H1 (cell line): ENCODE results near the gene MFNG.

Experiments used
- CREB1 ChIP-seq: IDR thresholded peaks from 2 replicates; pipeline ENCODE4 v1.6.1; 2012; ENCODE audit warnings: inconsistent platforms
- RAD21 ChIP-seq, 2 experiments: IDR thresholded peaks in 1 of 2; conservative IDR thresholded peaks in 1 of 2; 2 replicates each; pipeline ENCODE4 v1.6.1; 2011; ENCODE audit warnings: low read depth in 2 of 2, low read length in 2 of 2, improper control_type of control experiment in 1 of 2, inconsistent platforms in 1 of 2, mild to moderate bottlenecking in 1 of 2, moderate library complexity in 1 of 2
- SUZ12 ChIP-seq: fragments of 200-600 bp; sonication (generic); IDR thresholded peaks from 2 replicates; pipeline ENCODE4 v1.6.1; 2012; ENCODE audit warnings: mild to moderate bottlenecking, inconsistent platforms, low read length, moderate library complexity, mixed read lengths
- TF ChIP-seq, protein P1 (sequence below): IDR thresholded peaks from 2 replicates; pipeline ENCODE4 v1.6.1; 2012; ENCODE audit warnings: inconsistent platforms
- TF ChIP-seq, protein P2 (sequence below), 3 experiments: IDR thresholded peaks; 1 replicate in 2 of 3; 2 replicates in 1 of 3; pipeline versions ENCODE4 v1.5.1 to v1.6.1; 2011; ENCODE audit warnings: low read length in 3 of 3, mild to moderate bottlenecking in 3 of 3, inconsistent platforms in 2 of 3, low read depth in 1 of 3, moderate library complexity in 1 of 3; ENCODE audit not compliant: insufficient read depth in 1 of 3; ENCODE audit errors: control extremely low read depth in 1 of 3

DNA sequence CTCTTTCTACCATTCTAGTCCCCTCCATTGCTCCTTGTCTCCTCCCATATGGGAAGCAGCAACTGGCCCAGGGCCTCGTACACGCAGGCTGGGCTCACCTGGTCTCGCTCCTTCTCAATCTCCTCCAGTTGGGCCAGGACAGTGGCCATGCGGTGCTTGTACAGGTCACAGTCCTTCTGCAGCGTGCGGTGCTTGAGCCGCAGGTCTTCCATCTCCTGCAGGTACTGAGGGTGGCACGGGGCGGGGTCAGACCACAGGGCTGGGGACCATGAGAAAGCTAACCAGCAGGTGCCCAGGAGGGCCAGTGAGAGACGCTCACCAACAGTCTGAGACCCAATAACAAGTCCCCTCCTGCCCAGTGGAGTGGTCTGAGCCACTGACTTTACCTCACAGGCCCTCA is 21.5 kb upstream of the MFNG start:
- TF ChIP-seq, protein P1, sequence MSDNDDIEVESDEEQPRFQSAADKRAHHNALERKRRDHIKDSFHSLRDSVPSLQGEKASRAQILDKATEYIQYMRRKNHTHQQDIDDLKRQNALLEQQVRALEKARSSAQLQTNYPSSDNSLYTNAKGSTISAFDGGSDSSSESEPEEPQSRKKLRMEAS, result no peak
- TF ChIP-seq SUZ12, result no peak
- TF ChIP-seq, protein P2, sequence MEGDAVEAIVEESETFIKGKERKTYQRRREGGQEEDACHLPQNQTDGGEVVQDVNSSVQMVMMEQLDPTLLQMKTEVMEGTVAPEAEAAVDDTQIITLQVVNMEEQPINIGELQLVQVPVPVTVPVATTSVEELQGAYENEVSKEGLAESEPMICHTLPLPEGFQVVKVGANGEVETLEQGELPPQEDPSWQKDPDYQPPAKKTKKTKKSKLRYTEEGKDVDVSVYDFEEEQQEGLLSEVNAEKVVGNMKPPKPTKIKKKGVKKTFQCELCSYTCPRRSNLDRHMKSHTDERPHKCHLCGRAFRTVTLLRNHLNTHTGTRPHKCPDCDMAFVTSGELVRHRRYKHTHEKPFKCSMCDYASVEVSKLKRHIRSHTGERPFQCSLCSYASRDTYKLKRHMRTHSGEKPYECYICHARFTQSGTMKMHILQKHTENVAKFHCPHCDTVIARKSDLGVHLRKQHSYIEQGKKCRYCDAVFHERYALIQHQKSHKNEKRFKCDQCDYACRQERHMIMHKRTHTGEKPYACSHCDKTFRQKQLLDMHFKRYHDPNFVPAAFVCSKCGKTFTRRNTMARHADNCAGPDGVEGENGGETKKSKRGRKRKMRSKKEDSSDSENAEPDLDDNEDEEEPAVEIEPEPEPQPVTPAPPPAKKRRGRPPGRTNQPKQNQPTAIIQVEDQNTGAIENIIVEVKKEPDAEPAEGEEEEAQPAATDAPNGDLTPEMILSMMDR (IDR thresholded peaks at IDR 0.05; ENCODE audit: control extremely low read depth in 1 of 3, insufficient read depth in 1 of 3, low read depth in 1 of 3, low read length in 3 of 3), result no peak
- no peak for TF ChIP-seq CREB1
- no peak for TF ChIP-seq RAD21 (IDR thresholded peaks at IDR 0.05 in 1 of 2, conservative IDR thresholded peaks at IDR 0.05 in 1 of 2; ENCODE audit: low read depth in 2 of 2, low read length in 2 of 2)
